Adrenal gland (tissue), 12 donors: Measurements from ENCODE around the gene TMEM11. TPM values are rescaled to one million over a fixed set of nuclear protein-coding genes. Genes with fewer than 3 reads are reported as not detected.

Experiments used
- DNase-seq, 7 donors: peaks; one replicate each; pipeline ENCODE4 v3.0.0-alpha.2; 2019 to 2020
- H3K27ac ChIP-seq, 5 donors: fragments of 200-600 bp; sonication (generic) in 4 of 5; 1 replicate in 3 of 5; 2 replicates in 2 of 5; pipeline versions ENCODE4 v1.5.1 to v1.8.0; 2016 to 2020; ENCODE audit warnings: mild to moderate bottlenecking in 1 of 5
- H3K27me3 ChIP-seq: fragments of 200-600 bp; 2 replicates; pipeline ENCODE4 v1.8.0; 2021
- H3K36me3 ChIP-seq, 2 donors: fragments of 200-600 bp; replicated peaks in 1 of 2; 1 replicate in 1 of 2; 2 replicates in 1 of 2; pipeline versions ENCODE4 v1.5.1 to v1.8.0; 2018 to 2022
- H3K4me1 ChIP-seq, 2 donors: fragments of 200-600 bp; replicated peaks in 1 of 2; 1 replicate in 1 of 2; 2 replicates in 1 of 2; pipeline versions ENCODE4 v1.5.1 to v1.8.0; 2018 to 2021
- H3K4me3 ChIP-seq, 4 donors: fragments of 200-600 bp; sonication (generic) in 3 of 4; one replicate each; pipeline ENCODE4 v1.5.1; 2016 to 2018
- H3K9me3 ChIP-seq, 3 donors: fragments of 200-600 bp; sonication (generic) in 1 of 3; replicated peaks in 1 of 3; 1 replicate in 2 of 3; 2 replicates in 1 of 3; pipeline versions ENCODE4 v1.5.1 to v1.8.0; 2016 to 2021
- POLR2A ChIP-seq, 2 donors: fragments of 450-650 bp; IDR thresholded peaks; one replicate each; pipeline ENCODE4 v1.6.1; 2017; ENCODE audit warnings: antibody characterized with exemption in 2 of 2, mild to moderate bottlenecking in 2 of 2, moderate library complexity in 1 of 2
- WGBS, 4 donors: extraction: QIAGEN DNeasy Blood & Tissue Kit in 2 of 4; methylation state at CpG; one replicate each; pipeline versions ENCODE4 v1.1.5 to v1.1.7; 2013 to 2017; 5-methylcytosine and 5-hydroxymethylcytosine counted together
- intact Hi-C, 2 donors: fragments of 100-400 bp; cut with DNase I; formaldehyde crosslinking; loops; one replicate each; pipeline versions ENCODE4 v1.14.1 to v1.15.0; 2022 to 2023
- polyA plus RNA-seq, 3 donors: library from polyadenylated mRNA; stranded (reverse); fragments of 200-250 nt in 2 of 3; fragments of 350-450 nt in 1 of 3; fragmentation: Illumina TruSeq in 1 of 3; extraction: RNeasy Lipid Tissue Mini Kit (QIAGEN cat#74804) in 1 of 3; gene quantifications; one replicate each; pipeline ENCODE4 v1.2.3, GENCODE V29; 2013 to 2014
- total RNA-seq, 9 donors: library from RNA; depleted of rRNA in 4 of 9; stranded (reverse); fragments of >200 nt in 4 of 9; fragments of 120-200 nt in 1 of 9; fragmentation: NEBNext Ultra II Directional in 1 of 9; extraction: Animal tissue kit (Norgen Biotek cat#: 25700) in 1 of 9; gene quantifications; one replicate each; pipeline versions ENCODE4 v1.1.0 to v1.2.4, GENCODE V29; 2013 to 2023
- TF ChIP-seq, protein P1 (sequence below), 6 experiments: fragments of 450-650 bp in 4 of 6; fragments of 200-600 bp in 2 of 6; sonication (generic) in 1 of 6; IDR thresholded peaks; 1 replicate in 5 of 6; 2 replicates in 1 of 6; pipeline versions ENCODE4 v1.5.1 to v1.8.0; 2016 to 2021; ENCODE audit warnings: antibody characterized with exemption in 6 of 6, mild to moderate bottlenecking in 2 of 6, moderate library complexity in 1 of 6
- donor health status: healthy with polysubstance abuse.
- donor health status: Bipolar disorder and iron deficiency.
- donor health status: DM: yes; HTN: yes; CAD: no.
- donor health status: DM: no; HTN: no; CAD: no.
- donor health status: DM: no; HTN: no; CAD: no.
- donor health status: DM: yes; HTN: yes; CAD: no.

Gene TMEM11
- total and polyA plus RNA-seq, 12 donors: 12.4 to 75.8 (median 25.4) TPM

DNA sequence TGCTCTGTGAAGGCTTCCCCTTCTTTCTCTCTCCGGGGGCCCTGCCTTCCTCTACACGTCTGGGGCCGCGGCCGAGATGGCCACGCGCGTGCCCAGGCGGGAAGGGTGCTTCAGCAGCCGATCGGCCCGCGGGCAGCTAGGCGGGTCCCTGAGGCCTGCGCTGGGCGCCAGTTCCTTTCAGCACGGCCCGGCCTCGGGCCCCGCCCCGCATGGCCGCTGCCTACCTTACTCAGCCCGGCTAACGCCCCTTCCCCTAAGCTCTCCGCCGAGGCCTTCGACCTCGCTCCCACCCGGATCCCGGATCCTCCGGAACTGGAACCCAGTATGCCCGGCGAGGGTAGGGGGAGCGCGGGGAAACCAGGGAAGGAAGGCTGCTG lies 335 bp downstream of the TMEM11 start:
- Histone ChIP-seq H3K4me1 (peaks cover 23 to 48% of the 10 kb centered on the region in 2 donors), H3K9me3 (no peaks in the 10 kb centered on the region), H3K4me3 (peak overlapping the region; percentile 78 to 99 (median 92)), H3K27me3 (no peaks in the 10 kb centered on the region), H3K36me3 (peaks cover 0 to 15% of the 10 kb centered on the region in 2 donors), H3K27ac (peak overlapping the region; percentile 82 to 95 (median 90))
- DNase-seq: peak in 5 of 7 donors; percentile 41 to 61 (median 51)
- 0 to 1% (median 0%) methylated on average over 3 to 35 of the region's 35 CpGs for WGBS, 4 donors
- peak in 1 of 2 donors; percentile 14 for TF ChIP-seq POLR2A (IDR thresholded peaks at IDR 0.05)
- TF ChIP-seq, protein P1, sequence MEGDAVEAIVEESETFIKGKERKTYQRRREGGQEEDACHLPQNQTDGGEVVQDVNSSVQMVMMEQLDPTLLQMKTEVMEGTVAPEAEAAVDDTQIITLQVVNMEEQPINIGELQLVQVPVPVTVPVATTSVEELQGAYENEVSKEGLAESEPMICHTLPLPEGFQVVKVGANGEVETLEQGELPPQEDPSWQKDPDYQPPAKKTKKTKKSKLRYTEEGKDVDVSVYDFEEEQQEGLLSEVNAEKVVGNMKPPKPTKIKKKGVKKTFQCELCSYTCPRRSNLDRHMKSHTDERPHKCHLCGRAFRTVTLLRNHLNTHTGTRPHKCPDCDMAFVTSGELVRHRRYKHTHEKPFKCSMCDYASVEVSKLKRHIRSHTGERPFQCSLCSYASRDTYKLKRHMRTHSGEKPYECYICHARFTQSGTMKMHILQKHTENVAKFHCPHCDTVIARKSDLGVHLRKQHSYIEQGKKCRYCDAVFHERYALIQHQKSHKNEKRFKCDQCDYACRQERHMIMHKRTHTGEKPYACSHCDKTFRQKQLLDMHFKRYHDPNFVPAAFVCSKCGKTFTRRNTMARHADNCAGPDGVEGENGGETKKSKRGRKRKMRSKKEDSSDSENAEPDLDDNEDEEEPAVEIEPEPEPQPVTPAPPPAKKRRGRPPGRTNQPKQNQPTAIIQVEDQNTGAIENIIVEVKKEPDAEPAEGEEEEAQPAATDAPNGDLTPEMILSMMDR (IDR thresholded peaks at IDR 0.05): no peak
- intact Hi-C loops: loop anchor here in 1 of 2 donors (10.0 kb wide), 1 partner anchor 189 kb away; no protein-coding TSS in a partner anchor

- WGBS, 4 donors: 7 to 10% (median 8%) methylated on average over 18 of the region's 18 CpGs
- H3K27ac ChIP-seq: peak overlapping the region in 4 of 5 donors; percentile 84 to 95 (median 91)
- H3K27me3 ChIP-seq: no peaks in the 10 kb centered on the region
- intact Hi-C loops: loop anchor here in 1 of 2 donors (10.0 kb wide), 1 partner anchor 188 kb away; no protein-coding TSS in a partner anchor
- no peak for DNase-seq
- H3K4me1 ChIP-seq: peaks cover 23 to 48% of the 10 kb centered on the region in 2 donors
- H3K4me3 ChIP-seq: peak overlapping the region; percentile 78 to 99 (median 92)
- no peak for TF ChIP-seq POLR2A (IDR thresholded peaks at IDR 0.05)
- TF ChIP-seq, protein P1 (IDR thresholded peaks at IDR 0.05): no peak
- H3K36me3 ChIP-seq: peaks cover 0 to 15% of the 10 kb centered on the region in 2 donors
- no peaks in the 10 kb centered on the region for H3K9me3 ChIP-seq
Measured at GRCh38 chr17:21212826-21213637, 929 bp downstream of the TMEM11 start.

GRCh38 chr17:21211825-21212479 lies 2.0 kb downstream of the TMEM11 start:
- intact Hi-C loops: loop anchor here in 1 of 2 donors (10.0 kb wide), 1 partner anchor 187 kb away; no protein-coding TSS in a partner anchor
- TF ChIP-seq, protein P1 (IDR thresholded peaks at IDR 0.05): no peak
- TF ChIP-seq POLR2A (IDR thresholded peaks at IDR 0.05): no peak
- Histone ChIP-seq H3K9me3 (no peaks in the 10 kb centered on the region), H3K27ac (no peak overlapping the region), H3K4me3 (peak overlapping the region in 1 of 4 donors; percentile 94), H3K4me1 (peaks cover 23 to 48% of the 10 kb centered on the region in 2 donors), H3K36me3 (peaks cover 0 to 15% of the 10 kb centered on the region in 2 donors), H3K27me3 (no peaks in the 10 kb centered on the region)
- 78 to 84% (median 78%) methylated on average over 9 of the region's 9 CpGs for whole genome bisulfite sequencing, 4 donors
- DNase-seq: no peak
